ENCODE data around the gene SLC44A3. TPM values are rescaled to one million over a fixed set of nuclear protein-coding genes. Genes with fewer than 3 reads are reported as not detected.

SLC44A3 gene, protein sequence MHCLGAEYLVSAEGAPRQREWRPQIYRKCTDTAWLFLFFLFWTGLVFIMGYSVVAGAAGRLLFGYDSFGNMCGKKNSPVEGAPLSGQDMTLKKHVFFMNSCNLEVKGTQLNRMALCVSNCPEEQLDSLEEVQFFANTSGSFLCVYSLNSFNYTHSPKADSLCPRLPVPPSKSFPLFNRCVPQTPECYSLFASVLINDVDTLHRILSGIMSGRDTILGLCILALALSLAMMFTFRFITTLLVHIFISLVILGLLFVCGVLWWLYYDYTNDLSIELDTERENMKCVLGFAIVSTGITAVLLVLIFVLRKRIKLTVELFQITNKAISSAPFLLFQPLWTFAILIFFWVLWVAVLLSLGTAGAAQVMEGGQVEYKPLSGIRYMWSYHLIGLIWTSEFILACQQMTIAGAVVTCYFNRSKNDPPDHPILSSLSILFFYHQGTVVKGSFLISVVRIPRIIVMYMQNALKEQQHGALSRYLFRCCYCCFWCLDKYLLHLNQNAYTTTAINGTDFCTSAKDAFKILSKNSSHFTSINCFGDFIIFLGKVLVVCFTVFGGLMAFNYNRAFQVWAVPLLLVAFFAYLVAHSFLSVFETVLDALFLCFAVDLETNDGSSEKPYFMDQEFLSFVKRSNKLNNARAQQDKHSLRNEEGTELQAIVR
- 19.3 TPM for total RNA-seq
- long read RNA-seq, transcript SLC44A3-201 (15 exons, 2,388 nt): major isoform, 7 of 37 reads
- long read RNA-seq, partial matches to known transcripts: 5 of 37 reads
- long read RNA-seq, other reads (novel, unspliced or antisense): 20 of 37 reads

DNA sequence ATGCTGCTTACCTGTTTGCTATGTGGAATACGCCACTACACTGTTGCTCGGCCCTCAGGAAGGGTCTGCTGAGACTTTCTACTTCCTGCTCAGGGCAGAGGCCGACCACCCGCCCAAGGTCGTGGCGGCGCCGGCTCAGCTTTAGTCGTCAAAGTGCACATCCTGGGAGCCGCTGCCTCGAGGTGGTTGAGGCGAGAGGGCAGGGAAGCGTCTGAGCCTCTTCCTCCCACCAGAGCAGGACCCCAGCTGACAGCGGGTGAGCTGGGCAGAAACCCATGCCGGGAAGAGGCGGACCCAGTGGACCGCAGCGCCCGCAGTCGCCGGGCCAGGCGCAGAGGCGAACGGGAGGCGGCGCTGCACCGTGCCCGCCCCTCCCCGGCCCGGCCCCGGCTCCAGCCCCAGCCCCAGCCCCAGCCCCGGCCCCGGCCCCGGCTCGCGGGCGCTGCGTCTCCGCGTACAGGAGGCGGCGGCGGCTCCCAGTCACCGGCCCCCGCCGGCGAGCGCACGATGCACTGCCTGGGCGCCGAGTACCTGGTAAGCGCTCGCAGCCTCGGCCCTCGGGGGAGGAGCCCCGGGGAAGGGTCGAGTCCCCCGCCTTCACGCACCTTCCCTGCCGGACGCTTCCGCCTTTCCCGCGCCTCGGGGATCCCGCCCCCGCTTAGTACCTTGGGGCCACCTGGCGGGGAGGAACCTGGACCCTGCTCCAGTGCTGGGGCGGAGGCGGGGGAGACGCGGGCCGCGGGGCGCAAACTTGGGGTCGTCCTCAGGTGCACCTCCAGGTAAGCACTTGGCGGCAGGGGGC, at the start of gene SLC44A3:
Gene SLC44A3 (plus strand): TSS at position 413 of the 802 bp plus-strand sequence. CDS start 95 bp downstream, at position 508.
- DNase-seq (peak; percentile 72), ATAC-seq (peak; percentile 95 to 96)
- Histone ChIP-seq H3K27ac (peak within 1 kb of the TSS; percentile 74), H3K27me3 (ENCODE audit: low read depth) (peaks cover 9% of the 10 kb centered on the region), H3K4me1 (peaks cover 20% of the 10 kb centered on the region), H3K4me3 (peak within 1 kb of the TSS; percentile 71), H3K36me3 (no peaks in the 10 kb centered on the region), H3K9me3 (no peaks in the 10 kb centered on the region)
- intact Hi-C loops (cut with DNase I): no loop called here
- TF ChIP-seq, protein P1, sequence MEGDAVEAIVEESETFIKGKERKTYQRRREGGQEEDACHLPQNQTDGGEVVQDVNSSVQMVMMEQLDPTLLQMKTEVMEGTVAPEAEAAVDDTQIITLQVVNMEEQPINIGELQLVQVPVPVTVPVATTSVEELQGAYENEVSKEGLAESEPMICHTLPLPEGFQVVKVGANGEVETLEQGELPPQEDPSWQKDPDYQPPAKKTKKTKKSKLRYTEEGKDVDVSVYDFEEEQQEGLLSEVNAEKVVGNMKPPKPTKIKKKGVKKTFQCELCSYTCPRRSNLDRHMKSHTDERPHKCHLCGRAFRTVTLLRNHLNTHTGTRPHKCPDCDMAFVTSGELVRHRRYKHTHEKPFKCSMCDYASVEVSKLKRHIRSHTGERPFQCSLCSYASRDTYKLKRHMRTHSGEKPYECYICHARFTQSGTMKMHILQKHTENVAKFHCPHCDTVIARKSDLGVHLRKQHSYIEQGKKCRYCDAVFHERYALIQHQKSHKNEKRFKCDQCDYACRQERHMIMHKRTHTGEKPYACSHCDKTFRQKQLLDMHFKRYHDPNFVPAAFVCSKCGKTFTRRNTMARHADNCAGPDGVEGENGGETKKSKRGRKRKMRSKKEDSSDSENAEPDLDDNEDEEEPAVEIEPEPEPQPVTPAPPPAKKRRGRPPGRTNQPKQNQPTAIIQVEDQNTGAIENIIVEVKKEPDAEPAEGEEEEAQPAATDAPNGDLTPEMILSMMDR (IDR thresholded peaks at IDR 0.05): peak; percentile 24

DNA sequence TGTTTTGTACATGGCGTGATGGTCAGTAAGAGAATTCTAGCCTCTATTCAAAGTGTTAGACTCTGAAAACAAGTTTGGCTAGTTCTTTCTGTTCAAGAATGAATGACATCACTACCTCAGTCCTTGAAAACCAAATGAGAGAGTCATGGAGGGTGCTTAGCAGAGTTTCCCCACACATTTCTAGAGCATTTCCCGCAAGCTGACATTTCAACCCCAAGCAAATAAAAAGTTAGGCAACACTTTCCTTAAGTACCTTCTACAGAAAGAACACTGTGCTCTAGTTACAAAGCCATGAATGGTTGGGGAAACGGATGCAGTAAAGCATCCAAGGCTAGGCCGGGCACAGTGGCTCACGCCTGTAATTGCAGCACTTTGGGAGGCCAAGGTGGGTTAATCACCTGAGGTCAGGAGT, 47.9 kb upstream of the SLC44A3 start:
- TF ChIP-seq, protein P1 (IDR thresholded peaks at IDR 0.05): no peak
- Histone ChIP-seq H3K4me3 (no peak overlapping the region), H3K9me3 (no peaks in the 10 kb centered on the region), H3K36me3 (no peaks in the 10 kb centered on the region), H3K27ac (peak overlapping the region; percentile 78), H3K4me1 (peaks cover 20% of the 10 kb centered on the region), H3K27me3 (ENCODE audit: low read depth) (no peaks in the 10 kb centered on the region)
- peak; percentile 78 for DNase-seq
- ATAC-seq: peak; percentile 92 to 93
- intact Hi-C loops (cut with DNase I): no loop called here

DNA sequence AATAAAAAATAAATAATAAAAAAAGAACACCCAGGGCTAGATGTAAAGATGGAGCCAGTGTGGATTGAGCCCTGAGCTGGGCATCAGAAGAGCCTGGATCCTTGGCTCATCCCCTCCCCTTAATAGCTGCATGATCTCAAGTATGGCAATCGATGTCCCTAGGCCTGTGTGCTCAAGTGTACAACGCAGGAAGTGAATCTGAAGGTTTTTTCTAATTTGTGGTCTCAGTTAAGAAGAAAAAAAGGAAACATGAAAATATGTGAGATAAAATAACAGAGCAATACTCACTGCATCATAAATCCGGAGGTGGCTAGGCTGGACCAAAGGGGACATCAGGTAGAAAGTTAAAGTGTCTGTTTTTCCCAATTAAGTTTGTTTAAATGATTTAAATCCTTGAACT, 47.3 kb upstream of the SLC44A3 start:
- H3K27ac ChIP-seq: peak overlapping the region; percentile 64
- TF ChIP-seq, protein P1 (IDR thresholded peaks at IDR 0.05): no peak
- H3K4me1 ChIP-seq: peaks cover 20% of the 10 kb centered on the region
- no peaks in the 10 kb centered on the region for H3K36me3 ChIP-seq
- H3K4me3 ChIP-seq: no peak overlapping the region
- intact Hi-C loops (cut with DNase I): no loop called here
- no peaks in the 10 kb centered on the region for H3K27me3 ChIP-seq (ENCODE audit: low read depth)
- H3K9me3 ChIP-seq: no peaks in the 10 kb centered on the region
- ATAC-seq (no peak), DNase-seq (no peak)

DNA sequence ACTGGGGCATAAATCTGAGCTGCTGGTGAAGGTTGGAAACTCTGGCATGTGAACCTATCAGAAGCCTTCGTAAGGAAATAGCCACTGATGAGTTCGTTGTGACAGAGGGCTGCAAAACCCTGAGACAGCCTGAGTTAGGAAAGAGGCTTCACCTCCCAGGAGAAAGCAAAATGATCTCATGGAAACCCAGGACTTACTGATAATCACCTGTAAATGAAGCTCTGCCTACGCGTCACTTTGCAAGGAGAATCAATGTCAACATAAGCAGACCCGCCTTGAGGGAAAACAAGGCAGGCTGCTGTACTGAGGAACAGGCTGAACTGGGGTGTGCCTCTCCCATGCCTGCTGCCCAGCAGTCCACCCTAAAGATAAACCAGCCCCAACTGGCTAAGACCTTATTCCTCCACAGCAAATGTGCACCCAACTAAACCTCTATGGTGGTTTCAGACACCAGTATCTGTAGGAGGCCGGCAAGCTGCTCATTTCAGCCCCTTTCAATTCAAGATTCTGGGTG, 46.8 kb upstream of the SLC44A3 start:
- H3K36me3 ChIP-seq: no peaks in the 10 kb centered on the region
- ATAC-seq: no peak
- H3K4me3 ChIP-seq: no peak overlapping the region
- peaks cover 20% of the 10 kb centered on the region for H3K4me1 ChIP-seq
- H3K27ac ChIP-seq: peak overlapping the region; percentile 64
- intact Hi-C loops (cut with DNase I): no loop called here
- DNase-seq: no peak
- TF ChIP-seq, protein P1 (IDR thresholded peaks at IDR 0.05): no peak
- no peaks in the 10 kb centered on the region for H3K27me3 ChIP-seq (ENCODE audit: low read depth)
- no peaks in the 10 kb centered on the region for H3K9me3 ChIP-seq

DNA sequence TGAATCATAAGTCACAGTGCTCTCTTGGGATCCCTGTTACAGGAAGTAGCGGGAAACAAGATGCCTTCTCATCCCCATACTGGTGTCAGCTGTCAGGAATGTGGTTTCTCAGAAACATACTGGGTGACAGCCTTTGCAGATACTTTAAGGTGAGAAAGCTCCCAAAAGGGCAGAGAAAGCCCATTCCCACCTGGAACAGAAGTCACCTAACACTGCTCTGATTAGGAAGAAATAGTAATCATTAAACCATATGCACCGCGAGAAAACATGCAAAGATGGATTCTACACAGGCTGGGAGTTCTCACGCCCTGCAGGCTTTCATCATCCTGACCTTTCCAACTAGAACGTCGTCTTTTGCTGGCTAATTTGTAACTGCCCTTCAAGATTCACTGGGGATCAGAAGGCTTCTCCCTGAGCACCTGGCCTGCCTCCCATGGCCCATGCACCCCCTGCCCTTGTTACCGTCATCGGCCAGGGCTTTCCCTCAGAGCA, 46.2 kb upstream of the SLC44A3 start:
- Histone ChIP-seq H3K9me3 (no peaks in the 10 kb centered on the region), H3K36me3 (no peaks in the 10 kb centered on the region), H3K4me1 (peaks cover 20% of the 10 kb centered on the region), H3K27me3 (ENCODE audit: low read depth) (no peaks in the 10 kb centered on the region), H3K4me3 (no peak overlapping the region), H3K27ac (peak overlapping the region; percentile 64)
- ATAC-seq (peak; percentile 16 to 52), DNase-seq (no peak)
- TF ChIP-seq, protein P1 (IDR thresholded peaks at IDR 0.05): no peak
- intact Hi-C loops (cut with DNase I): no loop called here

Measured in lower lobe of right lung (tissue), 2 donors.